ENCODE data around the gene RINL. TPM values are rescaled to one million over a fixed set of nuclear protein-coding genes. Genes with fewer than 3 reads are reported as not detected.
"Not testable (repeated sequence)": the region's sequence is repeated elsewhere in the genome, so short reads cannot be mapped to it uniquely, and the experiment has no call there.

The RINL gene
- total RNA-seq, 1 donor from 2014 or later = 11.7 TPM

DNA sequence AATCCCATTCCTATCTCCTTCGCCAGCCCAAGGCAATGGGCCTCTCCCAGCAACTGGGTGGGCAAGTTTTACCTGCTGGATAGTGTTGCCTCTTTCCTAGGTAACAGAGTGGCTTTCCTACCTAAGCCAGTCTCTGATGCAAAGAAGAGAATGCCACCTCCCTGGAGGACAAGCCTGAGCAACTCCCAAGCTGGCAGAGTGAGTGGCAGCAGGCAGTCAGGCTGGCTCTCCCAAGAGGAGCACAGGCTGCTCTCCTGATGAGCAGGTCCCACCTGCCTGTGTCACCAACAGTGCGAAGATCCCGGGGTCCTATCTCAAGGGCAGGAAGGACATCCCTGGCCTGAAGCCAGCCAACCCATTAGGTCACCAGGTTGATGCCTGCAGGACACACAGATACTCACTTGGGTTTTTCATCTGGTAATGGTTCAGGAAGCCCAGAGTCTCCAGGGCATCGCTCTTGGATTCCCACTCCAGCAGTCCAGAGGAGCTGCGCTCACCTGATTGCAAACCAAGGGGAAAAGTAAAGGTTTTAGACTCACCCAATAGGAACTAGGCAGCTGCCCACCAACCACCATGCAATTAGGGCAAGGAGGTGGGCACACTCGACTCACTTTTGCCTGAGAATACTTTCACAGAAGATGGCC lies 41.0 kb downstream of the RINL start:
- DNase-seq (ENCODE audit: low read depth, low spot score) = no peak

DNA sequence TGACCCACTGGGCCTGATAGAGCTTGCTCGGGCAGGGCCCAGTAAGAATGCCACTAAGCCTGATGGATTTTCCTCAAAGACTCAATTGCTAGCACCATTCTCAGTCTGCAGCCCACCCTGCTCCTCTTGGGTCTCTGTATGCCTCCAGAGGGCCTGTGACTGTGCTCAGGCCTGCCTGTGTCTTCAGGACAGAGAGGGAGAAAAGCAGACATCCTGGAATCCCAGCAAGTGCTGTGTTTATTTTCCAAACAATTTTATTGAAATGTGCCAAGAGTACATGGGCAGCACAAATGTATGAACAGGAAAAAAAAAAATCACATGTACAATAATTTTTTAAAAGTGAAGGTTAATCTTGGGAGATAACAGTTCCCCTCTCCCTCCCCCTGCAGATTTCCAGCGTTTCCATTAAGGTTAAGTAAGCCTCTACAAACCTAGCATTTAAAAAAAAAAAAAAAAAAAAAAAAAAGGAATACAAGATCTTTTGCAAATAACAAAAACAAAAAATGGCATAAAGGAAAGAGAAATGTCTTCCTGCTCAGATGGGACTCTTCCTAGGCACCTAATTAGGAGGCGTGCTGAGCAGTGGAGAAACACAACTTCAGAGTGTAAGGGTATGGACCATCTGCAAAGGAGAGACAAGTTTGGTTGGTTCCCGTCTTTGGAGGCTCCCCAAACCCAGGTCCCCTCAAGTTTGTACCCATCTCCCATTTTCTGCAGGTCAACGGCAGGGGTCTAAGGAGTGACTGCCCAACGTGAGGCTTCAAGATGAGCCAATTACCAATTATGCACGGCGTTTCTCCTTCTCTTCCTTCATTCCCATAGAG lies 41.7 kb downstream of the RINL start:
- DNase-seq (ENCODE audit: low read depth, low spot score) = no peak

DNA sequence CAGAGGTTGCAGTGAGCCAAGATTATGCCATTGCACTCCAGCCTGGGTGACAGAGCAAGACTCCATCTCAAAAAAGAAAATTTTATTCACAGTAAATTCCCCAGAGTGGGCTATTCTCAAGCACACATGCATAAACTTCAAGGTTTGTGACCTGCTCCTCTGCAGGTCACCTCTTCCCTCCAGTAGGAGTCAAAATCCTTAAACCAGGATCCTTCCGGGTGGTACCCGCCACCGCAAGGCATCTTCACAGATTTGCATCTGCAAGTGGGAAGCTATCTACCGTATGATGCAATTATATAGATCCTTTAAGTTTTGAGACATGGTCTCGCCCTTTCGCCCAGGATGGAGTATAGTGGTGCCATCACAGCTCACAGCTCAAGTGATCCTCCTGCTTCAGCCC lies 43.5 kb downstream of the RINL start:
- no peak for DNase-seq (ENCODE audit: low read depth, low spot score)

- no peak for DNase-seq (ENCODE audit: low read depth, low spot score)
Observed at GRCh38 chr19:38834104-38834490, 44.0 kb downstream of the RINL start.

DNA sequence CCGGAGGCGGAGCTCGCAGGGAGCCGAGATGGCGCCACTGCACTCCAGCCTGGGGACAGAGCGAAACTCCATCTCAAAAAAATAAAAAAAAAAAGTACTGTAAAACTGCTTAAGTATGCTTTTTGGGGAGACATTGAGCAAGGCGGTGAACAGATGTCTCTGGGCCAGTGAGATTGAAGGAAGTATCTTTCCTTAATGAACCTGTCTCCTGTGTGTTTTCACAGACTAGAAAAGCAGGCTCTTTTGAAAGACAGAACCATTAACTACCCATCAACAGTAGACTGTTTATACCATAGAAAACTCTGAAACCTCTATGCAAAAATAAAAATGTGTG lies 45.0 kb downstream of the RINL start:
- DNase-seq (ENCODE audit: low read depth, low spot score) = no peak

GRCh38 chr19:38831142-38831605 lies 46.9 kb downstream of the RINL start:
- no peak for DNase-seq (ENCODE audit: low read depth, low spot score)

DNA sequence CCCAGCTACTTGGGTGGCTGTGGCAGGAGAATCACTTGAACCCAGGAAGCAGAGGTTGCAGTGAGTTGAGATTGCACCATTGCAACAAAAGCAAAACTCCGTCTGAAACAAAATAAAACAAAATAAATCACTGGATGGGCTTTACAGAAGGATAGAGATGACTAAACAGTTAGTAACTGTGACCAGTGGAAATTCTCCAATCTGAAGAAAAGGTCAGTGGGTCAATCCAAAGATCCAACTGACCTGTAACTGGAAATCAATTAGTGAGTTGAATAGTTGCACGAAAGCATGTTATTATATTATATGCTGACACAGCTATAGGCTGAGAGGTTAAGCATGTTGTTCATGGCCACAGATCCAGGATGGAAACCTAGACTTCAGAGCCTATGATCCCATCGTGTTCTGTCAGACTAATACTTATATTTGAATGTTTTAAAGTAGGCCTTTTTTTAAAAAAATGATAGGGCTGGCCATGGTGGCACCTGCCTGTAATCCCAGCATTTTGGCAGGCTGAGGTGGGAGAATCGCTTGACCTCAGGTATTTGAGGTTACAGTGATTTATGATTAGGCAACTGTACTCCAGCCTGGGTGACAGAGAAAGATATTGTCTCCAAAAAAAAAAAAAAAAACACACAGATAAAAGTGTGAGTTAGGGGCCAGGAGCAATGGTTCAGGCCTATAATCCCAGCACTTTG lies 47.9 kb downstream of the RINL start:
- DNase-seq (ENCODE audit: low read depth, low spot score) = no peak

DNA sequence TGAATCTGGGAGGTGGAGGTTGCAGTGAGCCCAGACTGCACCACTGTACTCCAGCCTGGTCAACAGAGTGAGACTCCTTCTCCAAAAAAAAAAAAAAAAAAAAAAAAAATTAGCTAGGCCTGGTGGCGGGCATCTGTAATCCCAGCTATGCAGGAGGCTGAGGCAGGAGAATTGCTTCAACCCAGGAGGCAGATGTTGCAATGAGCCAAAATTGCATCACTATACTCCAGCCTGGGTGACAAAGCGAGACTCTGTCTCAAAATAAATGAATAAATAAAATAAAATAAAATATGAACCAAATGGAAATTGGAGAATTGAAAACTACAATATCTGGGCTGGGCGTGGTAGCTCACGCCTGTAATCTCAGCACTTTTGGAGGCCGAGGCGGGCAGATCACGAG lies 48.9 kb downstream of the RINL start:
- DNase-seq (ENCODE audit: low read depth, low spot score) = not testable (repeated sequence)

GRCh38 chr19:38826856-38827551 lies 51.1 kb downstream of the RINL start:
- DNase-seq (ENCODE audit: low read depth, low spot score) = no peak

DNA sequence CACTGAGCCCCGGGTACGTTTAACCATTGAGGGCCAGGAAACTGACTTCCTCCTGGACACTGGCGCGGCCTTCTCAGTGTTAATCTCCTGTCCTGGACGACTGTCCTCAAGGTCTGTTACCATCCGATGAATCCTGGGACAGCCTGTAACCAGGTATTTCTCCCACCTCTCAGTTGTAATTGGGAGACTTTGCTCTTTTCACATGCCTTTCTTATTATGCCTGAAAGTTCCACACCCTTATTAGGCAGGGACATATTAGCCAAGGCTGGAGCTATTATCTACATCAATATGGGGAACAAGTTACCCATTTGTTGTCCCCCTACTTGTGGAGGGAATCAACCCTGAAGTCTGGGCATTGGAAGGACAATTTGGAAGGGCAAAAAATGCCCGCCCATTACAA lies 52.1 kb downstream of the RINL start:
- not testable (repeated sequence) for DNase-seq (ENCODE audit: low read depth, low spot score)

GRCh38 chr19:38821230-38821825 lies 56.7 kb downstream of the RINL start:
- not testable (repeated sequence) for DNase-seq (ENCODE audit: low read depth, low spot score)

- no peak for DNase-seq (ENCODE audit: low read depth, low spot score)
Observed at GRCh38 chr19:38819231-38819920, 58.7 kb downstream of the RINL start.

Other genes starting within 250 kb of the RINL start
- gene ACTN4, start 230.6 kb downstream of the RINL start, total RNA-seq = 287 and 407 TPM in 2 replicates
- 0.20 TPM in 1 of 2 replicates, not detected in the other for gene CAPN12, start 133.8 kb downstream of the RINL start, total RNA-seq
- gene LGALS7, start 104.8 kb downstream of the RINL start, total RNA-seq = not detected in 2 replicates
- gene LGALS7B, start 89.1 kb downstream of the RINL start, total RNA-seq = not detected in 2 replicates
- not detected in 2 replicates for gene LGALS4, start 65.3 kb downstream of the RINL start, total RNA-seq
- gene ECH1, start 46.5 kb downstream of the RINL start, total RNA-seq = 29.5 and 47.7 TPM in 2 replicates
- 400 and 489 TPM in 2 replicates for gene HNRNPL, start 28.3 kb downstream of the RINL start, total RNA-seq
- 47.3 and 48.8 TPM in 2 replicates for gene SIRT2, start 21.3 kb upstream of the RINL start, total RNA-seq
- 15.1 and 23.6 TPM in 2 replicates for gene NFKBIB, start 21.7 kb upstream of the RINL start, total RNA-seq
- gene CCER2, start 33.9 kb upstream of the RINL start, total RNA-seq = not detected in 2 replicates
- gene SARS2, start 52.5 kb upstream of the RINL start, total RNA-seq = 18.7 and 19.7 TPM in 2 replicates
- gene MRPS12, start 52.7 kb upstream of the RINL start, total RNA-seq = 46.3 and 59.3 TPM in 2 replicates
- 24.2 and 25.9 TPM in 2 replicates for gene FBXO17, start 97.5 kb upstream of the RINL start, total RNA-seq
- gene FBXO27, start 154.3 kb upstream of the RINL start, total RNA-seq = 1.5 and 2.2 TPM in 2 replicates
- gene ACP7, start 206.1 kb upstream of the RINL start, total RNA-seq = 0.20 and 0.21 TPM in 2 replicates
- 7.5 and 7.6 TPM in 2 replicates for gene PAK4, start 247.5 kb upstream of the RINL start, total RNA-seq

Measured in pulmonary artery endothelial cell (primary cell).